NT2/D1 (cell line): Measurements from ENCODE around the gene WSB1.

ENCODE experiments used
- YY1 ChIP-seq: IDR thresholded peaks from 2 replicates; pipeline ENCODE4 v1.6.1; 2011; ENCODE audit not compliant: insufficient read length, insufficient read depth
- ZNF274 ChIP-seq: IDR thresholded peaks from 2 replicates; pipeline ENCODE4 v1.6.1; 2011; ENCODE audit warnings: mild to moderate bottlenecking, low read depth, low read length

GRCh38 chr17:27348196-27348595 lies 54.3 kb downstream of the WSB1 start:
- TF ChIP-seq YY1 (no peak), ZNF274 (no peak)
